Natural killer cell (primary cell): Measurements from ENCODE around the gene NAV1. TPM values are rescaled to one million over a fixed set of nuclear protein-coding genes. Genes with fewer than 3 reads are reported as not detected.

ENCODE experiments used
- ATAC-seq, 3 donors: fragments of 150-1000 bp in 2 of 3; fragments of 200-7000 bp in 1 of 3; cut with Tn5 transposase; 1 replicate in 1 of 3; 2 replicates in 2 of 3; pipeline ENCODE4 v1.10.0; 2021; ENCODE audit warnings: mild to moderate bottlenecking in 2 of 3, moderate library complexity in 2 of 3
- DNase-seq, 2 donors: peaks; one replicate each; pipeline versions ENCODE4 v3.0.0 to v3.0.0-alpha.2; 2013 to 2021; ENCODE audit warnings: mixed read lengths in 1 of 2
- H3K27ac ChIP-seq: one replicate; pipeline ENCODE4 v1.5.1; 2013; ENCODE audit warnings: mild to moderate bottlenecking, low read length
- H3K27me3 ChIP-seq: one replicate; pipeline ENCODE4 v1.6.1; 2013; ENCODE audit warnings: low read length; ENCODE audit not compliant: control insufficient read depth, insufficient read depth
- H3K36me3 ChIP-seq: one replicate; pipeline ENCODE4 v1.6.1; 2013; ENCODE audit warnings: low read length; ENCODE audit not compliant: control insufficient read depth, insufficient read depth
- H3K4me1 ChIP-seq: one replicate; pipeline ENCODE4 v1.6.1; 2013; ENCODE audit warnings: low read length; ENCODE audit not compliant: control insufficient read depth, insufficient read depth
- H3K4me3 ChIP-seq: one replicate; pipeline ENCODE4 v1.5.1; 2013; ENCODE audit warnings: low read length
- H3K9me3 ChIP-seq: one replicate; pipeline ENCODE4 v1.6.1; 2013; ENCODE audit warnings: low read length; ENCODE audit not compliant: control insufficient read depth, insufficient read depth
- H3K27ac Mint-ChIP-seq, 2 donors: one replicate each; pipeline ENCODE4 v1.8.0; 2022; ENCODE audit warnings: mild to moderate bottlenecking in 2 of 2, mixed read lengths in 2 of 2, moderate library complexity in 1 of 2
- H3K27me3 Mint-ChIP-seq, 2 donors: one replicate each; pipeline ENCODE4 v1.8.0; 2022; ENCODE audit warnings: low read depth in 2 of 2, mixed read lengths in 2 of 2
- H3K36me3 Mint-ChIP-seq: one replicate; pipeline ENCODE4 v1.8.0; 2022; ENCODE audit warnings: mixed read lengths
- H3K4me1 Mint-ChIP-seq, 2 donors: one replicate each; pipeline ENCODE4 v1.8.0; 2022; ENCODE audit warnings: mixed read lengths in 2 of 2
- H3K4me3 Mint-ChIP-seq: one replicate; pipeline ENCODE4 v1.8.0; 2022; ENCODE audit warnings: mild to moderate bottlenecking, moderate library complexity, mixed read lengths
- H3K9me3 Mint-ChIP-seq, 2 donors: one replicate each; pipeline ENCODE4 v1.8.0; 2022; ENCODE audit warnings: mixed read lengths in 2 of 2
- CTCF ChIP-seq: fragments of 200-600 bp; IDR thresholded peaks from one replicate; pipeline ENCODE4 v1.8.0; 2022; ENCODE audit warnings: antibody characterized with exemption
- WGBS: methylation state at CpG from one replicate; pipeline ENCODE4 v1.1.7; 2013; ENCODE audit warnings: missing lambda C conversion rate; ENCODE audit not compliant: insufficient coverage; 5-methylcytosine and 5-hydroxymethylcytosine counted together
- intact Hi-C: fragments of 100-400 bp; cut with micrococcal nuclease; formaldehyde crosslinking; loops from one replicate; pipeline ENCODE4 v1.14.2; 2022
- total RNA-seq, 4 donors: library from RNA; stranded (reverse); fragments of 120-200 nt in 1 of 4; gene quantifications; one replicate each; pipeline versions ENCODE4 v1.2.3 to v1.2.4, GENCODE V29; 2013 to 2022

NAV1 gene
- total RNA-seq = 1 to 10 TPM; 2.5 to 3.9 (median 2.8) TPM
- 4.6 TPM for total RNA-seq (2013)

GRCh38 chr1:201538612-201539551 is at the start of gene NAV1:
TSS of gene NAV1 (plus strand) at chr1:201539127. CDS start at chr1:201622885, 83,758 bp downstream.
- Histone ChIP-seq H3K4me3 (no peak within 1 kb of the TSS), H3K27ac (no peak within 1 kb of the TSS), H3K4me1 (peaks cover 18% of the 10 kb centered on the region), H3K9me3 (no peaks in the 10 kb centered on the region), H3K36me3 (no peaks in the 10 kb centered on the region), H3K27me3 (peaks cover 20% of the 10 kb centered on the region)
- Mint-ChIP-seq H3K4me1 (peaks cover 8 to 26% of the 10 kb centered on the region in 2 donors), H3K27ac (no peak within 1 kb of the TSS), H3K9me3 (no peaks in the 10 kb centered on the region), H3K27me3 (peaks cover 60 to 83% of the 10 kb centered on the region in 2 donors), H3K36me3 (no peaks in the 10 kb centered on the region), H3K4me3 (peak within 1 kb of the TSS; percentile 78)
- ATAC-seq (peak in 2 of 3 donors; percentile 29 to 47), DNase-seq (no peak)
- intact Hi-C loops = no loop called here
- no peak for TF ChIP-seq CTCF
- under 1% methylated on average over 93 of the region's 93 CpGs for WGBS

- no peak overlapping the region for H3K4me3 ChIP-seq
- Mint-ChIP-seq H3K36me3 (no peaks in the 10 kb centered on the region), H3K27me3 (no peaks in the 10 kb centered on the region), H3K4me3 (no peak overlapping the region), H3K27ac (no peak overlapping the region), H3K9me3 (no peaks in the 10 kb centered on the region), H3K4me1 (peaks cover 14 to 16% of the 10 kb centered on the region in 2 donors)
- H3K27ac ChIP-seq = no peak overlapping the region
- 90% methylated on average over 6 of the region's 6 CpGs for whole genome bisulfite sequencing
- DNase-seq = no peak
- no peak for TF ChIP-seq CTCF
- no peaks in the 10 kb centered on the region for H3K4me1 ChIP-seq
- intact Hi-C loops = no loop called here
- peak in 1 of 3 donors; percentile 51 for ATAC-seq
- peaks cover 24% of the 10 kb centered on the region for H3K36me3 ChIP-seq
- no peaks in the 10 kb centered on the region for H3K27me3 ChIP-seq
- H3K9me3 ChIP-seq = no peaks in the 10 kb centered on the region
These were observed 49.2 kb upstream of the NAV1 start for GRCh38 chr1:201489643-201490261.

- H3K27ac ChIP-seq = no peak overlapping the region
- H3K4me3 ChIP-seq = no peak overlapping the region
- no peak for ATAC-seq
- TF ChIP-seq CTCF = no peak
- H3K36me3 ChIP-seq = peaks cover 25% of the 10 kb centered on the region
- H3K27me3 ChIP-seq = no peaks in the 10 kb centered on the region
- DNase-seq = no peak
- Mint-ChIP-seq H3K27ac (no peak overlapping the region), H3K9me3 (no peaks in the 10 kb centered on the region), H3K4me3 (no peak overlapping the region), H3K36me3 (no peaks in the 10 kb centered on the region), H3K4me1 (peaks cover 14 to 16% of the 10 kb centered on the region in 2 donors), H3K27me3 (no peaks in the 10 kb centered on the region)
- WGBS = 57% methylated on average over 3 of the region's 3 CpGs
- intact Hi-C loops = no loop called here
- H3K9me3 ChIP-seq = no peaks in the 10 kb centered on the region
- no peaks in the 10 kb centered on the region for H3K4me1 ChIP-seq
These were observed 48.2 kb upstream of the NAV1 start for GRCh38 chr1:201490708-201491131.
